GM12873 (cell line): ENCODE data around the gene PLXDC2.

ENCODE experiments used
- TF ChIP-seq, protein P1 (sequence below): IDR thresholded peaks from 2 replicates; pipeline ENCODE4 v1.5.1; 2012; ENCODE audit warnings: low read depth, mild to moderate bottlenecking, moderate library complexity, low read length, control low read depth; ENCODE audit not compliant: insufficient read depth; ENCODE audit errors: missing control alignments

Gene PLXDC2

DNA sequence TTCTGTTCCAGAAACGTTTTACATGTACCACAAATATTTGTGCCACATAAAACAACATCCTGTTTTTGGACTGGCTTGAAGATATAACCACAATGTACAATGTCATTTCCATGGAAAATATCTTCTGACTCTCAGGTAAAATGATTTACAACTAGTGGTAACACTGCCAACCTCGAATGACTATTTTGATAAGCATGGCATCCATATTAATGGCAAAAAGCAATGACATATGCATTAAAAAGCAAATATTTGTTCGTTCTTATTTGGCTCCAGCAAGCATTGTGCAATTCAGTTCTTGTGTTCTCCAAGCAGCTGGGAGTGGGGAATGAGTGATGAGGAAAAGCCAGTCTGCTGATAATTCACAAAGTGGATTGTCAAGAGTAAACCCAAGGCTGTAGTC, 289.0 kb downstream of the PLXDC2 start:
- TF ChIP-seq, protein P1, sequence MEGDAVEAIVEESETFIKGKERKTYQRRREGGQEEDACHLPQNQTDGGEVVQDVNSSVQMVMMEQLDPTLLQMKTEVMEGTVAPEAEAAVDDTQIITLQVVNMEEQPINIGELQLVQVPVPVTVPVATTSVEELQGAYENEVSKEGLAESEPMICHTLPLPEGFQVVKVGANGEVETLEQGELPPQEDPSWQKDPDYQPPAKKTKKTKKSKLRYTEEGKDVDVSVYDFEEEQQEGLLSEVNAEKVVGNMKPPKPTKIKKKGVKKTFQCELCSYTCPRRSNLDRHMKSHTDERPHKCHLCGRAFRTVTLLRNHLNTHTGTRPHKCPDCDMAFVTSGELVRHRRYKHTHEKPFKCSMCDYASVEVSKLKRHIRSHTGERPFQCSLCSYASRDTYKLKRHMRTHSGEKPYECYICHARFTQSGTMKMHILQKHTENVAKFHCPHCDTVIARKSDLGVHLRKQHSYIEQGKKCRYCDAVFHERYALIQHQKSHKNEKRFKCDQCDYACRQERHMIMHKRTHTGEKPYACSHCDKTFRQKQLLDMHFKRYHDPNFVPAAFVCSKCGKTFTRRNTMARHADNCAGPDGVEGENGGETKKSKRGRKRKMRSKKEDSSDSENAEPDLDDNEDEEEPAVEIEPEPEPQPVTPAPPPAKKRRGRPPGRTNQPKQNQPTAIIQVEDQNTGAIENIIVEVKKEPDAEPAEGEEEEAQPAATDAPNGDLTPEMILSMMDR: no peak

DNA sequence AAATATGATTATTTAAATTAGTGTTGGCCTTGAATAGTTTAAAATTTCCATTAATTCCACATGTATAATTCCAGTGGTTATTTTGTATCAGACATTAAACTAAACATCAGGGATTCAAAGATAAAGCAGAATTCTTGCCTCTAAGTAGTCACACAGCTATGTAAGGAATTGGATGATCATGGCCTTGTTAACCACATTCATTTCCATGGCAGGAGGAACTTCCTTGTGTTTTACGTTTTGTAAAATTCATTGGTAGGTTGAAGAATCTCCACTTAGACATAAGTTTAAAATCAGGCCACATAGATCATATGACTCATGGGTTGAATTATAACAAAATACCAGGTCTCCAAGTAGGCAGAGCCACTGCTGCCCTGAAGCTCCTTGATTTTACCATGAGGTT, 289.7 kb downstream of the PLXDC2 start:
- TF ChIP-seq, protein P1: no peak

DNA sequence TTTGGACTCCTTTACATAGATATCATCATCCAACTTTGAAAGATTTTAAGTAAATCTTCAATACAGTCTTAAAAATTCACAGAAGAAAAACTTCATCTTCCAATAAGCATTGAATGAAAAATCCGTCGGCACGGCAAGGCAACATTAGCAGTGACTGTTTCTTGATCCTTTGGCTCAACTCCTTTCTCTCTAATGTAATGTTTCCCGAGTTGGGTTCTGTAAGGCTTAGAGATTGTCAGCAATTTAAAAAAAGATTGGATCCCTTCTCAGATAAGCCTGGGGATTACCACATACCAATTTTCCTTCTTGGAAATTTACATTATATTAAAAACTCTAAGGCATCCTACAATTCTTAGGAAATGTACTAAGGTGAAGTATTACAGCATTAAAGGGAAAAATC, 291.8 kb downstream of the PLXDC2 start:
- TF ChIP-seq, protein P1: no peak

DNA sequence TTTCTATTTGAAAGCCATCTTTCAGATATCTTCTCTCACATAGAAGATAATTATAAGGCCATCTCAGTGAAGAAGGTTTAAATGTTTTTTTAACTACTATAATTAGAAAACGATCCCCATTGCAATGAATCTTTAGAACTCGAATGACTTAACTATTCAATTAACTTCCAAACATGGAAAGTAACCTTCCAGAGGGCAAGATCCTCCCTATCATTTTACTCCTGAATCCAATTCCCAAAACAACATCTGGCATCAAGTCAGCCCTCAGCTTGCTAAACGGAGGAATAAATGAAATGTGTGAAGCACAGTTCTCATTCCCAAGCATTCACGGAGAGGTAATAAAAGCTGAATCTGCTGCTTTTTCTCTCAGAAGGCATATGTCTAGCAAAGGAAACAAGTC, 293.4 kb downstream of the PLXDC2 start:
- TF ChIP-seq, protein P1: no peak

DNA sequence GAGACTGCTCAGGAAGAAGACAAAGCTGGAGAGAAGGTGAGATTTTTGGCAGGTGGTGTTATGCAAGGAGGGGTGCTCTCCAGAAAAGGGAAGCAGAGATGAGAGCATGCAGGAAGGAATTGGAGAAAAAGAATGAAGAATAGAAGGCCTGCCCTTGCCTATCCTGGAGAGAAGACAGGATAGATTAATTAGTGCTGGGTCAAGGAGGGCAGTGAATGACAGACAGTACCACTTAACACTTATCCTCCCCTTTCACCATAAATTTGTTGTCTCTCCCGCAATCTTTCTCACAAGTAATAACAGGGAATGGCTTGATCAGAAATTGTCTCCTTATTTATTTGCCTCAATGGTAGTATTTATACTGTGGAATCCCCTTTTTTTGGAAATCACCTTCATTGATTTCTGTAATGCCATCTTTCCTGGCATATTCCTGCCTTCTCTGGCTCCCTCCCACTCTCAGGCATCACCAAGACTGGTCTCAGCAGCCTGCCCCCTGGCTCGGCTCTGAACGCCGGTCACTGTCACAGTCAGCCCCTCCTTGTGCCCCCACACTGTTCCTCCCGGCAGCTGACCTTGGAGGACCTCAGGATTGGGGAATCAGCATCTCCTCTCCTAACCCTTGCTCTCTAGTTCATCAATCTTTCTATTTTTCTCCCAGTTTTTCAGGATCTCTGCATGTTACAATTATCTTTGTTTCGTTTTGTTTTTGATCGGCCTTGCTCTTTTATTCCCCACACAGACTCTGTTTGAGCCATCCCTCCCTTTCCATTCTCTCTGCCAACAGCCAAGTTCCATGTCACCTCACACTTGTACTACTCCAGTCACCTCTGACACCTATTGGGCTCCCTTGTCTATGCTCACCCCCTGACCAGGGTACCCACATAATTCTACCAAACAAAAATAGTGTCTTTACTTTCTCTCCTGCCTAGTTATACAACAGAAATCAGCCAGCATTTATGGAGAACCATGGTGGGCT, 294.2 kb downstream of the PLXDC2 start:
- TF ChIP-seq, protein P1: no peak

DNA sequence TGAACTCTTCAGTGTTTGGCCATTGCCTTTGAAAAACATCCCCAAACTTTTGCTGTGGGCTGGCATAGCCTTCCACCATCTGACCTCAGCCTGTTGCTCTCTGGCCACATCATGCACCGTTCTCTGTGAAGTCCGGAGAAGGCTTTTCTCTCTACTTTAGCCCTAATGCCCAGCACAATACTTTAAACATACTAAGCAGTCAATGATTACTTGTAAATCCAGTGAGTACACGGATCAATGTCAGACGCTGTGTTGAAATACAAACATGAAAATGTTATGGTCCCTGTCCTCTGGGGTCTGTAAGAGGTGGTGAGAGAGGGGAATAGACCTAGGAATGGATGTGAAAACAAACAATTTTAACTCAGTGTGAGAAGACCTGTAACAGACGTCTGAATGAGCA, 297.9 kb downstream of the PLXDC2 start:
- TF ChIP-seq, protein P1: no peak

DNA sequence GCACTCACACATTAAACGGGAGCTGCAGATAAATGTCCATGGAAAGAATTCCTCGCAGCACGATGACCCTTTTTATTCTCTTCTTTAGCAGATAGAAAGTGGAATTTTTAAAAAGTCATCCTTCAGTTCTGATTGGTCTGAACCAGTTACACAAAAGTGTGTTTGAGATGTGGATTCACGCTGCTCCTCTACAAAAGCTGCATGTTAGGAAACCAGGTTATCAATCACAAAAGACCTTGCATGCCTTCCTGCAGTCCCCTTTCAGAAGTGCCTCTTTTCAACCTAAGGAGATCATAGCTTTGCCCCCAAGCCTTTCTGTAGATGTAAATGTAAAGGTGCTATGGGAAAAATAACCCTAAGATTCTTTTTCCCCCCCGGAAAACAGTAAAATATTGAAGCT, 299.7 kb downstream of the PLXDC2 start:
- TF ChIP-seq, protein P1: no peak
